ENCODE measurements around the gene SAP30.

DNA sequence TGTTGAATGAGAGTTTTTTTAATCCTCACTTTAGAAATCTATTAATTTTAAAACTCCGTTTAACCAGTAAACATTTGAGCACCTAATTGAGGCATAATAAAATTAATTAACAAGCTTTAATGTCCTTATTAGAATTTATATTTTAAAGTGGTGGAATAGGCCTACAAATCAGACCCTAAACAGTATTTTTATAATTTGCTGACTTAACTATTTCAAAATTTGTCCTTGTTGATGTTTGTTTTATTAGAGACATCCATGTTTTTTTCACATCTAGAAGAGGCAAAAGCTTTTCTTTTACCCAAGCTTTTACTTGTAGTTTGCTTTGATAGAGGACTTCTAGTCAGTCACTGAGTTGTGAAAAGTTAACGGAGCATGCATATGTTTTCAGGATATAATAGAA lies 3.8 kb downstream of the SAP30 start:
- TF ChIP-seq CBX2 (IDR thresholded peaks at IDR 0.05; ENCODE audit: insufficient read depth, low read length, poor library complexity, severe bottlenecking), result no peak
- TF ChIP-seq SRF (CRISPR knock-in tag; IDR thresholded peaks at IDR 0.05), result no peak
- no peak for TF ChIP-seq RBBP5 (IDR thresholded peaks at IDR 0.05; ENCODE audit: borderline replicate concordance, insufficient read depth, low read length, poor library complexity, severe bottlenecking)
- no peak for TF ChIP-seq ZFP1 (CRISPR knock-in tag; IDR thresholded peaks at IDR 0.05)
- no peak for TF ChIP-seq POLR2AphosphoS5 (IDR thresholded peaks at IDR 0.05; ENCODE audit: control insufficient read depth, insufficient read depth, low read depth, low read length)
- no peak for TF ChIP-seq NFE2 (IDR thresholded peaks at IDR 0.05; ENCODE audit: low read depth)
- TF ChIP-seq, protein P1, sequence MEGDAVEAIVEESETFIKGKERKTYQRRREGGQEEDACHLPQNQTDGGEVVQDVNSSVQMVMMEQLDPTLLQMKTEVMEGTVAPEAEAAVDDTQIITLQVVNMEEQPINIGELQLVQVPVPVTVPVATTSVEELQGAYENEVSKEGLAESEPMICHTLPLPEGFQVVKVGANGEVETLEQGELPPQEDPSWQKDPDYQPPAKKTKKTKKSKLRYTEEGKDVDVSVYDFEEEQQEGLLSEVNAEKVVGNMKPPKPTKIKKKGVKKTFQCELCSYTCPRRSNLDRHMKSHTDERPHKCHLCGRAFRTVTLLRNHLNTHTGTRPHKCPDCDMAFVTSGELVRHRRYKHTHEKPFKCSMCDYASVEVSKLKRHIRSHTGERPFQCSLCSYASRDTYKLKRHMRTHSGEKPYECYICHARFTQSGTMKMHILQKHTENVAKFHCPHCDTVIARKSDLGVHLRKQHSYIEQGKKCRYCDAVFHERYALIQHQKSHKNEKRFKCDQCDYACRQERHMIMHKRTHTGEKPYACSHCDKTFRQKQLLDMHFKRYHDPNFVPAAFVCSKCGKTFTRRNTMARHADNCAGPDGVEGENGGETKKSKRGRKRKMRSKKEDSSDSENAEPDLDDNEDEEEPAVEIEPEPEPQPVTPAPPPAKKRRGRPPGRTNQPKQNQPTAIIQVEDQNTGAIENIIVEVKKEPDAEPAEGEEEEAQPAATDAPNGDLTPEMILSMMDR (IDR thresholded peaks at IDR 0.05 in 2 of 3, conservative IDR thresholded peaks at IDR 0.05 in 1 of 3; ENCODE audit: insufficient read depth in 2 of 3, low read depth in 1 of 3, low read length in 3 of 3), result no peak
- TF ChIP-seq, protein P2, sequence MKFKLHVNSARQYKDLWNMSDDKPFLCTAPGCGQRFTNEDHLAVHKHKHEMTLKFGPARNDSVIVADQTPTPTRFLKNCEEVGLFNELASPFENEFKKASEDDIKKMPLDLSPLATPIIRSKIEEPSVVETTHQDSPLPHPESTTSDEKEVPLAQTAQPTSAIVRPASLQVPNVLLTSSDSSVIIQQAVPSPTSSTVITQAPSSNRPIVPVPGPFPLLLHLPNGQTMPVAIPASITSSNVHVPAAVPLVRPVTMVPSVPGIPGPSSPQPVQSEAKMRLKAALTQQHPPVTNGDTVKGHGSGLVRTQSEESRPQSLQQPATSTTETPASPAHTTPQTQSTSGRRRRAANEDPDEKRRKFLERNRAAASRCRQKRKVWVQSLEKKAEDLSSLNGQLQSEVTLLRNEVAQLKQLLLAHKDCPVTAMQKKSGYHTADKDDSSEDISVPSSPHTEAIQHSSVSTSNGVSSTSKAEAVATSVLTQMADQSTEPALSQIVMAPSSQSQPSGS (CRISPR knock-in tag; IDR thresholded peaks at IDR 0.05), result no peak
- no peak for TF ChIP-seq ZFP36 (IDR thresholded peaks at IDR 0.05; ENCODE audit: low read depth, low read length, partially characterized antibody)
- no peak for TF ChIP-seq PURB (CRISPR knock-in tag; IDR thresholded peaks at IDR 0.05; ENCODE audit: low read depth)
